ENCODE results near the gene WWOX. TPM values are rescaled to one million over a fixed set of nuclear protein-coding genes. Genes with fewer than 3 reads are reported as not detected.

The WWOX gene
- total RNA-seq, 5 donors from 2014 or later (not counting 1 experiment from before 2014, with no cell fraction given), result 21.2 to 26.0 (median 22.6) TPM

DNA sequence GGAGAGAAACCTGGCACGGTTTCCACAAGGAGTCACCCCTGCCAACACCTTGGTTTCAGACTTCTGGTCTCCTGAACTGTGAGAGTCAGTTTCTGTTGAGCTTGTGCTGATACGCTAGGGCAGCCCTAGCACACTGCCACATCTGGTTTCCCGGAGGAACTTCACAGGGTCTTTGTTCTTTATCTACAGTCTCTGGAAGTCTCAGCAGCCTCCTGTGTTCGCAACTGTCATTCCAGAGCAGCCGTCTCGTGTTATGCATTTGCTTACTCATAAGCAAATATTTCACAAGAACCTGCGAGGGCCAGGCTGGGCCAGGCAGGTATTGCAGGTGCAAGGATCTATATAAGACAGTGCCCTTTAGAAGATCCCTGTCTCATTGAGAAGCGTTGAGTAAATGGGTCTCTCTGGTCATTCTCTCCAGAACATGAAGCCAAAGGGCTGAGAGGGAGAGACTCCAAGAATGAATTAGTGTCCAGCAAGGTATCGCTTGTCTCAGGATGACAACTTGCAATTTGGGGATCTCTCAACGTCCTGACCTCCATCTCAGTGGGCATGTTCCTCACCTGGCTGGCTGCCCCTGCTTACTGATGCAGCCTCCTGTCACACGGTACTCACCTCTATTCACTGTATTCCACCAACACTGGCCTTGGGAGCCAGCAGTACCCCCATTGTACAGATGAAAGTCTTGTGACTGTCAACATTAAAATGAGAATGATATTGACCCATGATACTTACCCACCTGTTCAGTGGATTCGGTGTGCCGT is 141.2 kb downstream of the WWOX start:
- DNase-seq (no peak), ATAC-seq (replicated peaks in 1 of 4) (no peak)
- H3K36me3 ChIP-seq (ENCODE audit: control insufficient read depth in 2 of 2, extremely low read depth in 1 of 2, insufficient read depth in 1 of 2, low read length in 1 of 2), result peaks cover 0 to 2% of the 10 kb centered on the region in 2 donors
- ChIA-PET POLR2A (no interaction called here), CTCF (interaction anchor here in 1 of 2 donors (0.6 kb wide), 1 partner anchor 16 kb away, joined by 6 read pairs; no protein-coding TSS in a partner anchor)
- Mint-ChIP-seq H3K27me3 (no peaks in the 10 kb centered on the region), H3K4me1 (no peaks in the 10 kb centered on the region), H3K36me3 (no peaks in the 10 kb centered on the region), H3K9me3 (no peaks in the 10 kb centered on the region), H3K4me3 (no peak overlapping the region), H3K27ac (no peak overlapping the region)
- no peaks in the 10 kb centered on the region for H3K9me3 ChIP-seq
- no peak overlapping the region for H3K4me3 ChIP-seq (ENCODE audit: control insufficient read depth in 1 of 2, extremely low read depth in 1 of 2, low read length in 1 of 2)
- no peaks in the 10 kb centered on the region for H3K27me3 ChIP-seq (replicated peaks in 1 of 2; ENCODE audit: control insufficient read depth in 2 of 2, extremely low read depth in 1 of 2, insufficient read depth in 2 of 2, low read length in 1 of 2)
- no peak overlapping the region for H3K27ac ChIP-seq (ENCODE audit: low read length)
- H3K4me1 ChIP-seq (ENCODE audit: control insufficient read depth in 1 of 2, extremely low read depth in 1 of 2, insufficient read depth in 2 of 2, low read length in 2 of 2), result no peaks in the 10 kb centered on the region
- 93% methylated on average over 7 of the region's 13 CpGs for WGBS (ENCODE audit: insufficient coverage)

DNA sequence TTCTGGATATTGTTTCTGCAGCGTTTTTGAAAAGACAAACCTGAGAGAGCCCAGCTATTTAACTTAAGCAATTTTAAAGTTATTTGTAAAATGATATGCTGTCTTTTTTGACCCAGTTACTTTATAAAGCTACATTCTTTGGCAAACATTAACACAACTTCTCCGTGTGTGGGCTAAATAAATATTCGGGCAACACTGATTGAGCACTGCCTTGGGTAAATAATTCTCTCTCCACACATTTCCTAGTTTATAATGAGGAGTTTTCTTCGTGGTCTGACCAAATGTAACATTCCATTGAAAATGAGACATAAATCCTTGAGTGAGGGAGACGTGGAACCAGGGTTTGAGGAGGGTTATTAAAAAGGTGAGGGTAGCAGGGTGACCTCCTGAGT is 142.8 kb downstream of the WWOX start:
- no peak for DNase-seq
- Histone ChIP-seq H3K9me3 (no peaks in the 10 kb centered on the region), H3K4me3 (ENCODE audit: control insufficient read depth in 1 of 2, extremely low read depth in 1 of 2, low read length in 1 of 2) (no peak overlapping the region), H3K36me3 (ENCODE audit: control insufficient read depth in 2 of 2, extremely low read depth in 1 of 2, insufficient read depth in 1 of 2, low read length in 1 of 2) (peaks cover 0 to 2% of the 10 kb centered on the region in 2 donors), H3K4me1 (ENCODE audit: control insufficient read depth in 1 of 2, extremely low read depth in 1 of 2, insufficient read depth in 2 of 2, low read length in 2 of 2) (no peaks in the 10 kb centered on the region), H3K27me3 (replicated peaks in 1 of 2; ENCODE audit: control insufficient read depth in 2 of 2, extremely low read depth in 1 of 2, insufficient read depth in 2 of 2, low read length in 1 of 2) (no peaks in the 10 kb centered on the region), H3K27ac (ENCODE audit: low read length) (no peak overlapping the region)
- WGBS (ENCODE audit: insufficient coverage), result 100% methylated on average over 1 of the region's 5 CpGs
- ATAC-seq (replicated peaks in 1 of 4), result no peak
- no peaks in the 10 kb centered on the region for H3K36me3 Mint-ChIP-seq
- H3K27ac Mint-ChIP-seq, result no peak overlapping the region
- peaks cover 0 to 8% (median 0%) of the 10 kb centered on the region in 3 donors for H3K4me1 Mint-ChIP-seq
- no peak overlapping the region for H3K4me3 Mint-ChIP-seq
- H3K9me3 Mint-ChIP-seq, result no peaks in the 10 kb centered on the region
- H3K27me3 Mint-ChIP-seq, result no peaks in the 10 kb centered on the region
- CTCF ChIA-PET, result no interaction called here
- POLR2A ChIA-PET, result no interaction called here

DNA sequence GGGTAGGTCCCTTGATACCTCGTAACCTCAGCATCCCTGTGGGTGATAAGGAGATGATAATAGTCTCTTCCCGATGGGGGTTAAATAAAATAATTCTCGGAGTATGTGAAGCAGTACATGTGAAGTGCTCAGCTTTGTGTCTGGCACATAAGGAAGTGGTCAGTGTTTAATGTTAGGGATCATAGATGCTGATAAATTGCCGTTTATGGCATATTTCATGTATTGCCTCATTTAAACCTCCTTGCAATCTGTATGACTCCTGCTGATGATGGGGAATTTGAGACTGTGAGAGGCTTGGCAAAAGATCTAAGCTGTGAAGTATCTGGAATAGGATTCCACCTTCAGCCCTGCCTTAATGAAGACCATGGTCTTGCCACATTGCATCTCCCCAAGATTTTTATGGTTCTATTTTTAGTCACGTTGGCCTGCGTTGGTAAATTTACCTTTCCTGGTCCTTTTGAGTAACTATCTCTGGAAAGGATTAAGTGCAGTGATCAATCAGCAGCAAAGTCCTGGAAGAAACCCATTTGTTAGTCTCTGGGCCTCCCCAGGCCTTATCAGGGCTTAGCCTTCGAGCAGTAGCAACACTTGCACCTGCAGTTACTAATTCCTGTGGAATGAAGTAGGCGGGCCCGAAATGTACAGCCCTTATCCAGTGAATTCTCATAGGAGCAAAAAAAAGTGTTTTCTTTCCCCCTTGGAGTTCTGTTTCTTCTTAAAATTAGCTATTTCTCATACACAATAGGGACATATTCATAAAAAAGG is 144.9 kb downstream of the WWOX start:
- H3K4me1 Mint-ChIP-seq, result peaks cover 0 to 8% (median 0%) of the 10 kb centered on the region in 3 donors
- ChIA-PET CTCF (no interaction called here), POLR2A (no interaction called here)
- ATAC-seq (replicated peaks in 1 of 4) (no peak), DNase-seq (no peak)
- peaks cover 7% of the 10 kb centered on the region for H3K36me3 Mint-ChIP-seq
- H3K27ac ChIP-seq (ENCODE audit: low read length), result no peak overlapping the region
- no peak overlapping the region for H3K4me3 Mint-ChIP-seq
- no peaks in the 10 kb centered on the region for H3K4me1 ChIP-seq (ENCODE audit: control insufficient read depth in 1 of 2, extremely low read depth in 1 of 2, insufficient read depth in 2 of 2, low read length in 2 of 2)
- no peak overlapping the region for H3K27ac Mint-ChIP-seq
- H3K9me3 Mint-ChIP-seq, result peaks cover 0 to 7% (median 0%) of the 10 kb centered on the region in 3 donors
- no peaks in the 10 kb centered on the region for H3K27me3 Mint-ChIP-seq
- H3K4me3 ChIP-seq (ENCODE audit: control insufficient read depth in 1 of 2, extremely low read depth in 1 of 2, low read length in 1 of 2), result no peak overlapping the region
- H3K9me3 ChIP-seq, result no peaks in the 10 kb centered on the region
- H3K27me3 ChIP-seq (replicated peaks in 1 of 2; ENCODE audit: control insufficient read depth in 2 of 2, extremely low read depth in 1 of 2, insufficient read depth in 2 of 2, low read length in 1 of 2), result no peaks in the 10 kb centered on the region
- 95% methylated on average over 8 of the region's 9 CpGs for WGBS (ENCODE audit: insufficient coverage)
- peaks cover 0 to 6% of the 10 kb centered on the region in 2 donors for H3K36me3 ChIP-seq (ENCODE audit: control insufficient read depth in 2 of 2, extremely low read depth in 1 of 2, insufficient read depth in 1 of 2, low read length in 1 of 2)

DNA sequence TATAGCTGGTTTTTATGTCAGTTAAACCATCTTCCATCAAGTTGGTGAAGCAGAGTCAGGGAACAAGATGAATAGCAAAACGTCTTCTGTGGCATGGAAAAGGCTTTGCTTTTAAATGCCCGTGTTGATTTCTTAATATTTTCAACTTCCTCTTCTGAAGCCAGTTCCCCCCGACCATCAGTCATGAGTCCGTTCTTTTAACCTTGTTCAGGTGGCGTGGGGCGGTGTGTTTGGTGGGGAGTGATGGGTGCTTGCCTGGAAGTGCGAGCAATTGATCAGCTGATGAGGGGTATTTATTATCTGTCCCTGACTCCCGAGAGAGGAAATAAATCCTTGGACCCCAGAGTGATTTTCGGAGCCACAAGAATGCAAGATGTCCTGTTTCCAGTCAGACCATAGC is 147.1 kb downstream of the WWOX start:
- H3K9me3 ChIP-seq, result no peaks in the 10 kb centered on the region
- peaks cover 0 to 3% of the 10 kb centered on the region in 2 donors for H3K36me3 ChIP-seq (ENCODE audit: control insufficient read depth in 2 of 2, extremely low read depth in 1 of 2, insufficient read depth in 1 of 2, low read length in 1 of 2)
- DNase-seq (no peak), ATAC-seq (replicated peaks in 1 of 4) (no peak)
- no peak overlapping the region for H3K27ac Mint-ChIP-seq
- H3K4me3 Mint-ChIP-seq, result no peak overlapping the region
- H3K9me3 Mint-ChIP-seq, result peaks cover 0 to 7% (median 0%) of the 10 kb centered on the region in 3 donors
- no peak overlapping the region for H3K27ac ChIP-seq (ENCODE audit: low read length)
- H3K4me1 Mint-ChIP-seq, result peaks cover 0 to 8% (median 0%) of the 10 kb centered on the region in 3 donors
- H3K4me3 ChIP-seq (ENCODE audit: control insufficient read depth in 1 of 2, extremely low read depth in 1 of 2, low read length in 1 of 2), result no peak overlapping the region
- H3K27me3 ChIP-seq (replicated peaks in 1 of 2; ENCODE audit: control insufficient read depth in 2 of 2, extremely low read depth in 1 of 2, insufficient read depth in 2 of 2, low read length in 1 of 2), result no peaks in the 10 kb centered on the region
- POLR2A ChIA-PET, result no interaction called here
- CTCF ChIA-PET, result no interaction called here
- WGBS (ENCODE audit: insufficient coverage), result 100% methylated on average over 1 of the region's 9 CpGs
- no peaks in the 10 kb centered on the region for H3K27me3 Mint-ChIP-seq
- H3K4me1 ChIP-seq (ENCODE audit: control insufficient read depth in 1 of 2, extremely low read depth in 1 of 2, insufficient read depth in 2 of 2, low read length in 2 of 2), result no peaks in the 10 kb centered on the region
- H3K36me3 Mint-ChIP-seq, result peaks cover 7% of the 10 kb centered on the region

DNA sequence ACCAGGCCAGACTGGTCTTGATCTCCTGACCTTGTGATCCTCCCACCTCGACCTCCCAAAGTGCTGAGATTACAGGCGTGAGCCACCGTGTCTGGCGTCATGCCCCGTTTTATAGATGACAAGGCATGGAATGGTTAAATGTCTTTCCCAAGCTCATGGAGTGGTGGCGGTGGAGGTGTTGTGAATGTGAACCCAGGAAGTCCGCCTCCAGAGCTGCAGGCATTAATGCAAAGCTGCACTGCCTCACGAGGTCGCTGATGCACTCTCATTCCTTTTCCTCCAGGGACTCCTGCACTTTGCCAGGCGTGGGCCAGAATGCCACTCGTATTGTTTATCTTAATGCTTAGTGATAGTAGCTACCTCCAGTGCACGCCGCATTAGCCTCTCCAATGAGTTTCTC is 149.6 kb downstream of the WWOX start:
- no peaks in the 10 kb centered on the region for H3K27me3 ChIP-seq (replicated peaks in 1 of 2; ENCODE audit: control insufficient read depth in 2 of 2, extremely low read depth in 1 of 2, insufficient read depth in 2 of 2, low read length in 1 of 2)
- ATAC-seq (replicated peaks in 1 of 4) (no peak), DNase-seq (no peak)
- Mint-ChIP-seq H3K27ac (no peak overlapping the region), H3K9me3 (peaks cover 0 to 7% (median 0%) of the 10 kb centered on the region in 3 donors), H3K36me3 (peaks cover 7% of the 10 kb centered on the region), H3K4me3 (no peak overlapping the region), H3K27me3 (no peaks in the 10 kb centered on the region), H3K4me1 (peaks cover 0 to 8% (median 0%) of the 10 kb centered on the region in 3 donors)
- no peaks in the 10 kb centered on the region for H3K9me3 ChIP-seq
- no peak overlapping the region for H3K27ac ChIP-seq (ENCODE audit: low read length)
- no peak overlapping the region for H3K4me3 ChIP-seq (ENCODE audit: control insufficient read depth in 1 of 2, extremely low read depth in 1 of 2, low read length in 1 of 2)
- 100% methylated on average over 2 of the region's 13 CpGs for WGBS (ENCODE audit: insufficient coverage)
- no peaks in the 10 kb centered on the region for H3K4me1 ChIP-seq (ENCODE audit: control insufficient read depth in 1 of 2, extremely low read depth in 1 of 2, insufficient read depth in 2 of 2, low read length in 2 of 2)
- peaks cover 0 to 3% of the 10 kb centered on the region in 2 donors for H3K36me3 ChIP-seq (ENCODE audit: control insufficient read depth in 2 of 2, extremely low read depth in 1 of 2, insufficient read depth in 1 of 2, low read length in 1 of 2)
- CTCF ChIA-PET, result no interaction called here
- POLR2A ChIA-PET, result no interaction called here

DNA sequence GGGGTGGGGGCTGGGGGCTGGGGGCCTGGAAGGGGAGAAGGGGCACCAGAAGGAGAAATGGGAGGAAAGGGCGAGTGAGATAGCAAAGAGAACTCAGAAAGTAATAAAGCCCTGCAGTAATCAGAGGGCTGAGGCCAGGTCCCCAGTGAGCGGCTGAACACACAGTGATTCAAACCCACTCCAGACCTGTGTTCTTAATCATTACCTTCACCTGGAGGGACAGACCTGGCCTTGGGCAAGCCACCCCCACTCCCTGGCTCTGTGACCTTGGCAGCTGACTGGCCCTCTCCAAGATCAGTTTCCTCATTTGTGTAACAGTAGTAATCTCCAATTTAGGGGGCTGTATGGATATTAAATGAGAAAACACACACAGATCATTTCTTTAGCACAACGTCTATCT is 150.4 kb downstream of the WWOX start:
- H3K36me3 Mint-ChIP-seq, result peaks cover 7% of the 10 kb centered on the region
- H3K27ac Mint-ChIP-seq, result no peak overlapping the region
- no peak overlapping the region for H3K27ac ChIP-seq (ENCODE audit: low read length)
- no peak overlapping the region for H3K4me3 Mint-ChIP-seq
- 100% methylated on average over 2 of the region's 3 CpGs for WGBS (ENCODE audit: insufficient coverage)
- ChIA-PET CTCF (no interaction called here), POLR2A (no interaction called here)
- peaks cover 0 to 7% (median 0%) of the 10 kb centered on the region in 3 donors for H3K9me3 Mint-ChIP-seq
- H3K36me3 ChIP-seq (ENCODE audit: control insufficient read depth in 2 of 2, extremely low read depth in 1 of 2, insufficient read depth in 1 of 2, low read length in 1 of 2), result peaks cover 0 to 3% of the 10 kb centered on the region in 2 donors
- H3K27me3 Mint-ChIP-seq, result no peaks in the 10 kb centered on the region
- DNase-seq (no peak), ATAC-seq (replicated peaks in 1 of 4) (no peak)
- no peaks in the 10 kb centered on the region for H3K27me3 ChIP-seq (replicated peaks in 1 of 2; ENCODE audit: control insufficient read depth in 2 of 2, extremely low read depth in 1 of 2, insufficient read depth in 2 of 2, low read length in 1 of 2)
- peaks cover 0 to 8% (median 0%) of the 10 kb centered on the region in 3 donors for H3K4me1 Mint-ChIP-seq
- H3K9me3 ChIP-seq, result no peaks in the 10 kb centered on the region
- no peak overlapping the region for H3K4me3 ChIP-seq (ENCODE audit: control insufficient read depth in 1 of 2, extremely low read depth in 1 of 2, low read length in 1 of 2)
- no peaks in the 10 kb centered on the region for H3K4me1 ChIP-seq (ENCODE audit: control insufficient read depth in 1 of 2, extremely low read depth in 1 of 2, insufficient read depth in 2 of 2, low read length in 2 of 2)
